MCF 10A (cell line): ENCODE measurements around the gene XPNPEP2. TPM values are rescaled to one million over a fixed set of nuclear protein-coding genes. Genes with fewer than 3 reads are reported as not detected.

Source experiments
- BruUV-seq: library from RNA; stranded (reverse); fragments of 400-500 nt; replicated peaks from 2 replicates; lab custom pipeline; 2021; lab: Mats Ljungman, UMichigan
- CTCF ChIA-PET: fragments of 300-600 bp; sonication (Branson Sonifier 250); formaldehyde crosslinking; extraction: SDS; loops from one replicate; lab custom pipeline; 2021; ENCODE audit warnings: antibody characterized with exemption, inconsistent platforms; lab: Yijun Ruan, JAX
- POLR2A ChIA-PET: fragments of 300-600, 350-650 bp; sonication (Branson Sonifier 250); formaldehyde crosslinking; extraction: SDS; loops from one replicate; lab custom pipeline; 2020; ENCODE audit warnings: antibody characterized with exemption, inconsistent platforms; lab: Yijun Ruan, JAX
- DNase-seq: peaks from one replicate; pipeline ENCODE4 v3.0.0-alpha.2; 2018; ENCODE audit not compliant: unreplicated experiment
- H3K27ac Mint-ChIP-seq: one replicate; pipeline ENCODE4 v1.8.0; 2022; ENCODE audit warnings: mild to moderate bottlenecking, low read depth, mixed read lengths; ENCODE audit not compliant: unreplicated experiment
- H3K27me3 Mint-ChIP-seq: one replicate; pipeline ENCODE4 v1.8.0; 2022; ENCODE audit warnings: mixed read lengths; ENCODE audit not compliant: insufficient read depth, unreplicated experiment
- H3K36me3 Mint-ChIP-seq: one replicate; pipeline ENCODE4 v1.8.0; 2022; ENCODE audit warnings: mild to moderate bottlenecking, moderate library complexity, mixed read lengths; ENCODE audit not compliant: insufficient read depth, unreplicated experiment
- H3K4me1 Mint-ChIP-seq: one replicate; pipeline ENCODE4 v1.8.0; 2022; ENCODE audit warnings: mixed read lengths; ENCODE audit not compliant: insufficient read depth, unreplicated experiment
- H3K4me3 Mint-ChIP-seq: one replicate; pipeline ENCODE4 v1.8.0; 2022; ENCODE audit warnings: mild to moderate bottlenecking, moderate library complexity, mixed read lengths; ENCODE audit not compliant: unreplicated experiment
- H3K9me3 Mint-ChIP-seq: one replicate; pipeline ENCODE4 v1.8.0; 2022; ENCODE audit warnings: mixed read lengths; ENCODE audit not compliant: unreplicated experiment
- CTCF ChIP-seq: fragments of 200-600 bp; IDR thresholded peaks from one replicate; pipeline ENCODE4 v1.8.0; 2022; ENCODE audit warnings: antibody characterized with exemption, mild to moderate bottlenecking; ENCODE audit not compliant: unreplicated experiment
- intact Hi-C: fragments of 100-400 bp; cut with micrococcal nuclease; formaldehyde crosslinking; loops from 2 replicates; pipeline ENCODE4 v1.14.1; 2022
- total RNA-seq: library from RNA; stranded (reverse); gene quantifications from 2 replicates; pipeline ENCODE4 v1.2.3, GENCODE V29; 2022

The XPNPEP2 gene
- total RNA-seq, 1 experiment from 2014 or later = not detected

GRCh38 chrX:129704491-129704890 lies 34.3 kb upstream of the XPNPEP2 start:
- no peak overlapping the region for H3K27ac Mint-ChIP-seq
- no peaks in the 10 kb centered on the region for H3K9me3 Mint-ChIP-seq
- ChIA-PET CTCF (interaction anchor here (0.7 kb wide), 1 partner anchor 1210 kb away, joined by 3 read pairs; no protein-coding TSS in a partner anchor), POLR2A (no interaction called here)
- intact Hi-C loops = no loop called here
- BruUV-seq = no TSS peak
- DNase-seq = no peak
- TF ChIP-seq CTCF = no peak
- no peaks in the 10 kb centered on the region for H3K36me3 Mint-ChIP-seq
- peaks cover 9% of the 10 kb centered on the region for H3K4me1 Mint-ChIP-seq
- no peak overlapping the region for H3K4me3 Mint-ChIP-seq
- H3K27me3 Mint-ChIP-seq = peaks cover 60% of the 10 kb centered on the region

- CTCF ChIA-PET = interaction anchor here (0.7 kb wide), 1 partner anchor 26 kb away, joined by 3 read pairs; no protein-coding TSS in a partner anchor
- no peak overlapping the region for H3K27ac Mint-ChIP-seq
- H3K27me3 Mint-ChIP-seq = peaks cover 56% of the 10 kb centered on the region
- TF ChIP-seq CTCF = no peak
- H3K36me3 Mint-ChIP-seq = no peaks in the 10 kb centered on the region
- no TSS peak for BruUV-seq
- H3K4me3 Mint-ChIP-seq = no peak overlapping the region
- intact Hi-C loops = no loop called here
- H3K9me3 Mint-ChIP-seq = no peaks in the 10 kb centered on the region
- DNase-seq = no peak
- H3K4me1 Mint-ChIP-seq = peaks cover 9% of the 10 kb centered on the region
- POLR2A ChIA-PET = no interaction called here
These were observed 33.3 kb upstream of the XPNPEP2 start for GRCh38 chrX:129705377-129705925.

- DNase-seq = no peak
- intact Hi-C loops = no loop called here
- no peaks in the 10 kb centered on the region for H3K9me3 Mint-ChIP-seq
- H3K4me3 Mint-ChIP-seq = no peak overlapping the region
- no peaks in the 10 kb centered on the region for H3K36me3 Mint-ChIP-seq
- CTCF ChIA-PET = interaction anchor here (0.7 kb wide), 1 partner anchor 27 kb away, joined by 3 read pairs; no protein-coding TSS in a partner anchor
- H3K27me3 Mint-ChIP-seq = peaks cover 62% of the 10 kb centered on the region
- H3K4me1 Mint-ChIP-seq = peaks cover 9% of the 10 kb centered on the region
- H3K27ac Mint-ChIP-seq = no peak overlapping the region
- TF ChIP-seq CTCF = no peak
- BruUV-seq = no TSS peak
- POLR2A ChIA-PET = no interaction called here
These were observed 32.8 kb upstream of the XPNPEP2 start for GRCh38 chrX:129705988-129706387.

GRCh38 chrX:129706400-129707072 lies 32.2 kb upstream of the XPNPEP2 start:
- BruUV-seq = no TSS peak

More at GRCh38 chrX:129706400-129707072, 32.2 kb upstream of the XPNPEP2 start:
- H3K4me1 Mint-ChIP-seq = peaks cover 9% of the 10 kb centered on the region
- POLR2A ChIA-PET = no interaction called here
- DNase-seq = peak; percentile 58
- H3K4me3 Mint-ChIP-seq = no peak overlapping the region
- CTCF ChIA-PET = interaction anchor here (0.7 kb wide), 1 partner anchor 27 kb away, joined by 3 read pairs; no protein-coding TSS in a partner anchor
- no peaks in the 10 kb centered on the region for H3K9me3 Mint-ChIP-seq
- intact Hi-C loops = no loop called here
- no peaks in the 10 kb centered on the region for H3K36me3 Mint-ChIP-seq
- no peak overlapping the region for H3K27ac Mint-ChIP-seq
- H3K27me3 Mint-ChIP-seq = peaks cover 66% of the 10 kb centered on the region
- TF ChIP-seq CTCF = no peak
